H1 (cell line): Measurements from ENCODE around the gene RGS8. TPM values are rescaled to one million over a fixed set of nuclear protein-coding genes. Genes with fewer than 3 reads are reported as not detected.

Source experiments
- CTCF ChIA-PET: fragments of 300-600 bp; sonication (Branson Sonifier 250); formaldehyde crosslinking; loops from one replicate; lab custom pipeline; 2021; ENCODE audit not compliant: partially characterized antibody; lab: Charles Lee
- POLR2A ChIA-PET: fragments of 300-600 bp; sonication (Branson Sonifier 250); formaldehyde crosslinking; loops from one replicate; lab custom pipeline; 2021; ENCODE audit warnings: inconsistent platforms; ENCODE audit not compliant: partially characterized antibody; lab: Charles Lee
- DNase-seq, 2 experiments: peaks; one replicate each; pipeline versions ENCODE4 v3.0.0 to v3.0.0-alpha.2; 2010 to 2022; ENCODE audit warnings: low spot score in 2 of 2, low read depth in 1 of 2, mixed read lengths in 1 of 2
- FAIRE-seq: peaks from 2 replicates; lab custom pipeline; 2011; peaks lifted over from hg19 to GRCh38; lab: Jason Lieb, UNC
- H2AFZ ChIP-seq: 2 replicates; pipeline ENCODE4 v1.8.1; 2012; ENCODE audit warnings: low read length, inconsistent platforms
- H2AK5ac ChIP-seq: 2 replicates; pipeline ENCODE4 v1.6.1; 2013; ENCODE audit warnings: low read depth, low read length
- H2BK120ac ChIP-seq: replicated peaks from 2 replicates; pipeline ENCODE3; 2013; ENCODE audit warnings: low read depth, low read length, inconsistent platforms
- H2BK12ac ChIP-seq: 2 replicates; pipeline ENCODE4 v1.6.1; 2013; ENCODE audit warnings: low read depth, low read length
- H2BK15ac ChIP-seq: 2 replicates; pipeline ENCODE4 v1.6.1; 2013; ENCODE audit warnings: low read length
- H2BK20ac ChIP-seq: 2 replicates; pipeline ENCODE4 v1.6.1; 2013; ENCODE audit warnings: low read length
- H2BK5ac ChIP-seq: 2 replicates; pipeline ENCODE4 v1.6.1; 2013; ENCODE audit warnings: low read depth, low read length
- H3K14ac ChIP-seq: 2 replicates; pipeline ENCODE4 v1.6.1; 2013; ENCODE audit warnings: inconsistent platforms; ENCODE audit not compliant: insufficient read length
- H3K18ac ChIP-seq: 2 replicates; pipeline ENCODE4 v1.6.1; 2013; ENCODE audit warnings: low read length; ENCODE audit errors: extremely low read depth
- H3K23ac ChIP-seq: 2 replicates; pipeline ENCODE4 v1.6.1; 2013; ENCODE audit warnings: inconsistent platforms; ENCODE audit not compliant: insufficient read length
- H3K23me2 ChIP-seq: 2 replicates; pipeline ENCODE4 v1.6.1; 2013; ENCODE audit warnings: low read depth, low read length
- H3K27ac ChIP-seq: 2 replicates; pipeline ENCODE4 v1.6.1; 2011; ENCODE audit warnings: low read depth, low read length, inconsistent platforms
- H3K27me3 ChIP-seq, 4 experiments: replicated peaks in 1 of 4; 1 replicate in 1 of 4; 2 replicates in 3 of 4; pipeline versions ENCODE4 v1.6.1 to v1.8.1; 2011 to 2013; ENCODE audit warnings: low read length in 3 of 4, mild to moderate bottlenecking in 3 of 4, inconsistent platforms in 2 of 4, mixed read lengths in 2 of 4, moderate library complexity in 1 of 4; ENCODE audit not compliant: control insufficient read depth in 3 of 4, insufficient read depth in 3 of 4; ENCODE audit errors: extremely low read depth in 1 of 4
- H3K36me3 ChIP-seq, 4 experiments: 2 replicates each; pipeline versions ENCODE4 v1.6.1 to v1.8.1; 2011 to 2013; ENCODE audit warnings: mild to moderate bottlenecking in 4 of 4, low read length in 3 of 4, moderate library complexity in 2 of 4, control low read depth in 1 of 4, inconsistent platforms in 1 of 4; ENCODE audit not compliant: insufficient read depth in 4 of 4, control insufficient read depth in 2 of 4
- H3K4ac ChIP-seq: replicated peaks from 2 replicates; pipeline ENCODE3; 2013; ENCODE audit warnings: low read length, low read depth, mixed read lengths, inconsistent platforms; ENCODE audit not compliant: insufficient read length
- H3K4me1 ChIP-seq, 4 experiments: replicated peaks in 1 of 4; 1 replicate in 1 of 4; 2 replicates in 3 of 4; pipeline versions ENCODE4 v1.6.1 to v1.8.1; 2011 to 2013; ENCODE audit warnings: low read length in 3 of 4, inconsistent platforms in 2 of 4, mixed read lengths in 1 of 4; ENCODE audit not compliant: insufficient read depth in 4 of 4, control insufficient read depth in 3 of 4
- H3K4me2 ChIP-seq, 2 experiments: 2 replicates each; pipeline versions ENCODE4 v1.6.1 to v1.8.1; 2011 to 2013; ENCODE audit warnings: low read depth in 2 of 2, low read length in 2 of 2, control low read depth in 1 of 2, inconsistent platforms in 1 of 2, mild to moderate bottlenecking in 1 of 2; ENCODE audit not compliant: insufficient read depth in 1 of 2
- H3K4me3 ChIP-seq, 4 experiments: fragments of 200-600, 300-600 bp in 1 of 4; sonication (generic), shearing (Covaris generic), sonication (Bioruptor Twin) in 1 of 4; 2 replicates each; pipeline versions ENCODE4 v1.5.1 to v1.8.1; 2011 to 2016; ENCODE audit warnings: low read length in 4 of 4, low read depth in 3 of 4, control low read depth in 2 of 4, inconsistent platforms in 2 of 4, mild to moderate bottlenecking in 2 of 4, mixed read lengths in 1 of 4, moderate library complexity in 1 of 4; ENCODE audit not compliant: insufficient read depth in 2 of 4; ENCODE audit errors: extremely low read depth in 1 of 4
- H3K56ac ChIP-seq: replicated peaks from 2 replicates; pipeline ENCODE3; 2013; ENCODE audit warnings: low read depth, mild to moderate bottlenecking, mixed read lengths, low read length, inconsistent platforms; ENCODE audit not compliant: insufficient read length
- H3K79me1 ChIP-seq: 2 replicates; pipeline ENCODE4 v1.6.1; 2013; ENCODE audit warnings: low read depth, low read length, control low read depth
- H3K79me2 ChIP-seq, 2 experiments: 2 replicates each; pipeline versions ENCODE4 v1.6.1 to v1.8.1; 2012 to 2013; ENCODE audit warnings: low read length in 2 of 2, mild to moderate bottlenecking in 2 of 2, inconsistent platforms in 1 of 2; ENCODE audit not compliant: insufficient read depth in 2 of 2, control insufficient read depth in 1 of 2
- H3K9ac ChIP-seq, 4 experiments: replicated peaks in 1 of 4; 1 replicate in 1 of 4; 2 replicates in 3 of 4; pipeline versions ENCODE4 v1.6.1 to v1.8.1; 2011 to 2013; ENCODE audit warnings: low read depth in 3 of 4, low read length in 3 of 4, control low read depth in 2 of 4, mild to moderate bottlenecking in 2 of 4, moderate library complexity in 2 of 4, inconsistent platforms in 1 of 4; ENCODE audit errors: extremely low read depth in 1 of 4
- H3K9me3 ChIP-seq, 2 experiments: 2 replicates each; pipeline versions ENCODE4 v1.6.1 to v1.8.1; 2012 to 2013; ENCODE audit warnings: mild to moderate bottlenecking in 2 of 2, moderate library complexity in 2 of 2, control low read depth in 1 of 2, inconsistent platforms in 1 of 2, low read depth in 1 of 2, low read length in 1 of 2, mixed read lengths in 1 of 2; ENCODE audit not compliant: insufficient read depth in 2 of 2
- H4K20me1 ChIP-seq, 2 experiments: replicated peaks in 1 of 2; 2 replicates each; pipeline versions ENCODE3 to v1.8.1; 2011 to 2013; ENCODE audit warnings: inconsistent platforms in 2 of 2, low read length in 2 of 2, mild to moderate bottlenecking in 1 of 2; ENCODE audit not compliant: insufficient read depth in 2 of 2, control insufficient read depth in 1 of 2
- H4K5ac ChIP-seq: 2 replicates; pipeline ENCODE4 v1.6.1; 2013; ENCODE audit warnings: low read length, low read depth, mixed read lengths, inconsistent platforms; ENCODE audit not compliant: insufficient read length
- H4K8ac ChIP-seq: 2 replicates; pipeline ENCODE4 v1.8.0; 2013; ENCODE audit warnings: mild to moderate bottlenecking, moderate library complexity, low read length, inconsistent platforms; ENCODE audit not compliant: insufficient read depth; ENCODE audit errors: extremely low read depth
- H4K91ac ChIP-seq: replicated peaks from 2 replicates; pipeline ENCODE3; 2013; ENCODE audit warnings: low read length, mixed read lengths, inconsistent platforms; ENCODE audit not compliant: insufficient read length
- CBX5 ChIP-seq: fragments of 300-800, 300-1000 bp; sonication (generic); IDR thresholded peaks from 2 replicates; pipeline ENCODE4 v1.7.1; 2016; ENCODE audit warnings: antibody characterized with exemption, low read length, low read depth
- CHD1 ChIP-seq: IDR thresholded peaks from 2 replicates; pipeline ENCODE4 v1.6.1; 2012; ENCODE audit warnings: low read depth, low read length, improper control_type of control experiment
- CTBP2 ChIP-seq: IDR thresholded peaks from 2 replicates; pipeline ENCODE4 v1.7.0; 2011; ENCODE audit warnings: borderline replicate concordance, mild to moderate bottlenecking, moderate library complexity, mixed read lengths, low read length; ENCODE audit not compliant: insufficient read depth, insufficient read length
- EZH2 ChIP-seq: fragments of 200-600 bp; sonication (generic); IDR thresholded peaks from 2 replicates; pipeline ENCODE4 v1.7.1; 2012; ENCODE audit warnings: low read depth, mild to moderate bottlenecking, moderate library complexity, low read length, inconsistent platforms; ENCODE audit not compliant: severe bottlenecking
- KDM4A ChIP-seq: IDR thresholded peaks from one replicate; pipeline ENCODE4 v1.7.1; 2012; ENCODE audit warnings: low read depth, mild to moderate bottlenecking, moderate library complexity, low read length, inconsistent platforms; ENCODE audit not compliant: severe bottlenecking
- MAFK ChIP-seq: IDR thresholded peaks from 2 replicates; pipeline ENCODE4 v1.6.1; 2012; ENCODE audit warnings: low read depth, mild to moderate bottlenecking, improper control_type of control experiment, low read length
- NANOG ChIP-seq: IDR thresholded peaks from 2 replicates; pipeline ENCODE4 v1.6.1; 2011; ENCODE audit warnings: low read length, low read depth, mild to moderate bottlenecking, inconsistent platforms; ENCODE audit not compliant: insufficient read depth, poor library complexity, severe bottlenecking
- SIX5 ChIP-seq: IDR thresholded peaks from 2 replicates; pipeline ENCODE4 v1.6.1; 2011; ENCODE audit warnings: mild to moderate bottlenecking, low read depth, low read length
- SP1 ChIP-seq: IDR thresholded peaks from 2 replicates; pipeline ENCODE4 v1.6.1; 2011; ENCODE audit warnings: low read depth, low read length
- SP2 ChIP-seq: IDR thresholded peaks from 2 replicates; pipeline ENCODE4 v1.6.1; 2012; ENCODE audit warnings: mild to moderate bottlenecking, low read length, inconsistent platforms
- SP4 ChIP-seq: IDR thresholded peaks from 2 replicates; pipeline ENCODE4 v1.6.1; 2012; ENCODE audit warnings: low read length, inconsistent platforms
- YY1 ChIP-seq: IDR thresholded peaks from 2 replicates; pipeline ENCODE4 v1.6.1; 2011; ENCODE audit warnings: low read depth, mild to moderate bottlenecking, low read length
- WGBS, 2 experiments: shearing (Covaris generic) in 1 of 2; methylation state at CpG; one replicate each; pipeline versions ENCODE4 v1.1.6 to v1.1.7; 2013 to 2015; ENCODE audit warnings: low lambda C conversion rate in 2 of 2, mixed read lengths in 2 of 2, inconsistent platforms in 1 of 2, low coverage in 1 of 2, missing lambda C conversion rate in 1 of 2; ENCODE audit not compliant: insufficient replicate concordance in 2 of 2, insufficient coverage in 1 of 2, insufficient read length in 1 of 2; ENCODE audit errors: extremely low coverage in 1 of 2, missing lambda C conversion rate in 1 of 2; 5-methylcytosine and 5-hydroxymethylcytosine counted together
- polyA plus RNA-seq, 7 experiments: library from polyadenylated mRNA; depleted of rRNA in 3 of 7; stranded (reverse) in 5 of 7; unstranded in 2 of 7; fragments of >200 nt in 5 of 7; fragments of 200-250 nt in 2 of 7; gene quantifications; 1 replicate in 5 of 7; 2 replicates in 1 of 7; 4 replicates in 1 of 7; pipeline versions ENCODE4 v1.2.1 to v1.2.3, GENCODE V29; 2011 to 2013; ENCODE audit warnings: missing spikeins in 2 of 7, mixed read lengths in 2 of 7
- total RNA-seq: library from RNA; stranded (reverse); fragmentation: NEBNext Ultra II Directional; extraction: Animal tissue kit (Norgen Biotek cat#: 25700); gene quantifications from 2 replicates; pipeline ENCODE4 v1.2.1, GENCODE V29; 2021
- TF ChIP-seq, protein P1 (sequence below): IDR thresholded peaks from 2 replicates; pipeline ENCODE4 v1.6.1; 2012; ENCODE audit warnings: inconsistent platforms
- TF ChIP-seq, protein P2 (sequence below): IDR thresholded peaks from 2 replicates; pipeline ENCODE4 v1.6.1; 2011; ENCODE audit warnings: low read length, improper control_type of control experiment

The RGS8 gene
- total and polyA plus RNA-seq, 2 of the 8 experiments (the other 6 are each of a cell fraction or from before 2014, with no cell fraction given), result 0.13 to 0.23 TPM

DNA sequence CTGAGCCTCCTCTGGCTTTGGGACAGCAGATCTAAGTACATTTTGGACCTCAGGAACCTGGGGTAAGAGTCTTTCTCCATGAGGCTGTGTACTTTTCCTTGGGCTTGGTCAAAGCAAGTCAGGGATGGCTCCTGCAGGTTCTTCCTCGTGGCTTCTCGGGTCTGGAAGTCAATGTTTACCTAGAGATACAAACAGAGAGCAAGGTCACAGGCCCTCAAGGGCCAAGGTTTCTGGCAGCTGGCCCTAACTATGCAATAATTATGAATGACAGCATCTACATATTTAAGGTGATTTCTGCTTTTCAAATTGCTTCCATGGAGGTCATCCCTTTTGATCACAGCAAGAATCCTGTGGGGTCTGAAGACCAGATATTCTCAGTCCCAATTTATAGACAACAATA, 37.6 kb downstream of the RGS8 start:
- no peaks in the 10 kb centered on the region for H3K4me1 ChIP-seq
- no peaks in the 10 kb centered on the region for H3K9me3 ChIP-seq
- H3K36me3 ChIP-seq, result no peaks in the 10 kb centered on the region
- H4K8ac ChIP-seq, result no peak overlapping the region
- no peak overlapping the region for H3K14ac ChIP-seq
- no peak overlapping the region for H3K27ac ChIP-seq
- 83% methylated on average over 2 of the region's 2 CpGs; no CpG with 5 or more reads in 1 of the 2 experiments for WGBS, 2 experiments
- ChIA-PET POLR2A (no interaction called here), CTCF (interaction anchor here (0.8 to 2.6 kb wide), 4 partner anchors 9 to 140 kb away, joined by 3 to 9 read pairs (median 5); no protein-coding TSS in a partner anchor)
- no peaks in the 10 kb centered on the region for H3K23me2 ChIP-seq
- no peaks in the 10 kb centered on the region for H4K20me1 ChIP-seq
- no peak overlapping the region for H3K4me2 ChIP-seq
- H3K27me3 ChIP-seq, result no peaks in the 10 kb centered on the region
- no peak overlapping the region for H2BK12ac ChIP-seq
- H4K91ac ChIP-seq, result no peak overlapping the region
- H2BK5ac ChIP-seq, result no peak overlapping the region
- H2BK20ac ChIP-seq, result no peak overlapping the region
- no peak overlapping the region for H3K56ac ChIP-seq
- FAIRE-seq (no peak), DNase-seq (no peak)
- no peak overlapping the region for H3K9ac ChIP-seq
- H3K4ac ChIP-seq, result no peak overlapping the region
- H3K79me2 ChIP-seq, result no peaks in the 10 kb centered on the region
- no peak overlapping the region for H2AFZ ChIP-seq
- H3K79me1 ChIP-seq, result no peaks in the 10 kb centered on the region; the same call in 1 of the 2 replicates
- H3K18ac ChIP-seq, result no peak overlapping the region
- no peak overlapping the region for H2AK5ac ChIP-seq
- H4K5ac ChIP-seq, result no peak overlapping the region
- H2BK120ac ChIP-seq, result no peak overlapping the region
- H3K4me3 ChIP-seq, result no peak overlapping the region
- no peak overlapping the region for H2BK15ac ChIP-seq
- no peak overlapping the region for H3K23ac ChIP-seq
- TF ChIP-seq, protein P1, sequence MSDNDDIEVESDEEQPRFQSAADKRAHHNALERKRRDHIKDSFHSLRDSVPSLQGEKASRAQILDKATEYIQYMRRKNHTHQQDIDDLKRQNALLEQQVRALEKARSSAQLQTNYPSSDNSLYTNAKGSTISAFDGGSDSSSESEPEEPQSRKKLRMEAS, result no peak
- TF ChIP-seq CTBP2, result no peak
- no peak for TF ChIP-seq SP2
- TF ChIP-seq, protein P2, sequence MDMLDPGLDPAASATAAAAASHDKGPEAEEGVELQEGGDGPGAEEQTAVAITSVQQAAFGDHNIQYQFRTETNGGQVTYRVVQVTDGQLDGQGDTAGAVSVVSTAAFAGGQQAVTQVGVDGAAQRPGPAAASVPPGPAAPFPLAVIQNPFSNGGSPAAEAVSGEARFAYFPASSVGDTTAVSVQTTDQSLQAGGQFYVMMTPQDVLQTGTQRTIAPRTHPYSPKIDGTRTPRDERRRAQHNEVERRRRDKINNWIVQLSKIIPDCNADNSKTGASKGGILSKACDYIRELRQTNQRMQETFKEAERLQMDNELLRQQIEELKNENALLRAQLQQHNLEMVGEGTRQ, result no peak
- no peak for TF ChIP-seq SP1
- no peak for TF ChIP-seq YY1
- no peak for TF ChIP-seq EZH2
- no peak for TF ChIP-seq MAFK
- TF ChIP-seq CHD1, result no peak
- TF ChIP-seq CBX5, result no peak
- TF ChIP-seq KDM4A, result no peak
- no peak for TF ChIP-seq SP4
- TF ChIP-seq NANOG, result no peak
- TF ChIP-seq SIX5, result no peak
